Stimulated activated CD4-positive, alpha-beta T cell treated with anti-CD3 and anti-CD28 coated beads, Interleukin-12 subunit alpha, Interleukin-12 subunit beta, amount 100 ng/mL, for 4 hours (primary cell): ENCODE results near the gene MYMX.

ENCODE experiments used
- DNase-seq: peaks from one replicate; pipeline ENCODE4 v3.0.0-alpha.2; 2020

The MYMX gene

DNA sequence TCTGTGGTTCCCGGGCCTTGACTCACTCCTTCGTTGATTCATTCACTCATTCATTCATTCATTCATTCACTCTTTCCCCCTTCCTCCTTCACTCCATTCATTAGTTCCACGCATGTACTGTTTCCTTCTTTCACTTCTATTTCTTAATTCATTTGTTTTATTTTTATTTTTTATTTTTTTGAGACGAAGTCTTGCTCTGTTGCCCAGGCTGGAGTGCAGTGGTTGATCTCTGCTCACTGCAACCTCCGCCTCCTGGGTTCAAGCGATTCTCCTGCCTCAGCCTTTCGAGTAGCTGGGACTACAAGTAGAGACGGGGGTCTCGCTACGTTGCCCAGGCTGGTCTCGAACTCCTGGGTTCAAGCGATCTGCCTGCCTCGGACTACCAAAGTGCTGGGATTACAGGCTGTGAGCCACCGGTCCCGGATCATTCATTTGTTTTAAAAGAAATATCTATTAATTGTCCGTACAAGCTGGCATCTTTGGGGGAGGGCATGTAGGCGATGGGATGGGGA is 49.1 kb downstream of the MYMX start:
- DNase-seq: no peak

DNA sequence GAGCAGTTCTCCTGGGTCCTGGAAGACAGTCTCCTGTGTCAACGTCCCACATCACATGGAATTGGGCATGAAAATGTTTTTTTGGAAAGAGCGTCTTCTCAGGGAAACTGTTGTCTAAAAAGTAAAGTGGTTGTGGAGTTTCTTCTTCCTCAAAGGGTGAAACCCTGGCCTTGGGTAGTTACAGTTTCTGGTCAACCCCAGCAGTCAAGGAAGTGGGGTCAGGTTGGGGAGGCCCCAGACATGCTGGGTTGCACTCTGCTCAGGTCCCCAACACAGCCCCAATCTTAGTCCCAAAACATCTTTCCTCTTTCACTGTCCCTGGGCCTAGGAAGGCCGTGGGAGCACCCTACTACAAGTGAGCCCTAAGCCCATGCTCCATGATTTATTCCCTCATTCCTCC is 49.6 kb downstream of the MYMX start:
- no peak for DNase-seq

DNA sequence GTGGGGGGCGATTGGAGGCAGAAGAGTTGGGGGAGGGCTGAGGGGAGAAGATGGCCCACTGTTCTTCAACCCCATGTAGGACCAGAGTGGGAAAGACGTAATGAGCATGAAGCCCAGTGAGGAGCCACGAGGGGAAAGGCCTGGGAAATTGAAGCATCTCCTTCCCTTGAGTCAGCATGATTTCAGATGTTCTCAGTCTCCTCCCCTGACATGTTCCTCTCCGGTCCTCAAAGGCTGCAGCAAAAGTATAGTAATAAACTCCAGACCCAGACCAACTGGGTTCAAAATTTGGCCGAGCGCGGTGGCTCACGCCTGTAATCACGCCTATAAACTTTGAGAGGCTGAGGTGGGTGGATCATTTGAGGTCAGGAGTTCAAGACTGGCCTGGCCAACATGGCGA is 50.5 kb downstream of the MYMX start:
- DNase-seq: no peak
